ENCODE results near the gene CCNC. TPM values are rescaled to one million over a fixed set of nuclear protein-coding genes. Genes with fewer than 3 reads are reported as not detected.
"Not testable (repeated sequence)": the region's sequence is repeated elsewhere in the genome, so short reads cannot be mapped to it uniquely, and the experiment has no call there.

CCNC gene
- total and polyA plus RNA-seq, 8 donors, result 1.2 to 158 (median 54.5) TPM

DNA sequence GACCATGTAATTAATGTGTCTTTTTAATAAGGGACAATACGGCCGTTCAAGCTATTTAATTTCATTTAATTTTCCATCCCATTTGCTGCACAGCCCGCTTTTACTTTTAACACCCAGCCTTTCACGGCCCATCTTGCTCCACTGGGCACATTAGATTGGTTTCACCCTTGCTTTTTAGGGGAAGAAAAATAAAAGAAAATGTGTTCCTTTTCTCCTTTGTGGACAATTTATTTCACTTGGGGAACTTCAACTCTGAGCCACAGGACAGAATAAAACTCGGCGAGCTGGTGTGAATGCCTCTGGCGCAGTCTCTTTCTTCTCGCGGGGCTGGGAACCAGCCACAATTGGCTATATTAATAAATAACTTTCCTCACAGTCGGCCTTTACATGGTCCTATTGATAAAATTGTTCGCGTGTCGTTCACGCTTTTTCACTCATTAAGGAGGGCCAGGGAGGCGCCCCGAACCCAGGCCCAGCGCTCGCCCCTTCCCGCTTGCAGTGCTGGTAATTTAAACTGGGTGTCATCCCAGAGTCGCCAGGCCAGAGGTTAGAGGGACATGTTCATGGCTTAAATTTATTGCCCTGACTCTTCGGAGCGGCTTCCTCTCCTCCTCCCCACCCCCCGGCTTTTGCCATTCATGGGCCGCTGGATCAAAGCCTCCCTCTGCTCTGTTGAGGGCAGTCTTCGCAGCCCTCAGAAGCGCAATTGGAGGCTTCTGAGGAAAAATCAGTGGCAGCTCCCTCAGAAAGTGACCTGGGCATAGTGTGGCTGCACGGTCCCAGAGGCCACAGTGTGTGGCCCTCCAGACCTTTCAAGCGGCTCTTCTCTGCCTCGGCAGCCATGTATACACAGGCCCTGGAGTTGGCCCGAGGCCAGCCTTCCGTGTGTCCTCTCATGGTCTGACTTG lies 36.0 kb upstream of the CCNC start:
- WGBS, 5 donors, result 11 to 16% (median 13%) methylated on average over 26 to 31 of the region's 31 CpGs
- Histone ChIP-seq H3K27ac (no peak overlapping the region), H3K4me1 (peaks cover 16 to 55% (median 42%) of the 10 kb centered on the region in 4 donors), H3K4me3 (peak overlapping the region in 3 of 4 donors; percentile 29 to 51 (median 36)), H3K27me3 (peaks cover 59 to 100% (median 96%) of the 10 kb centered on the region in 3 donors), H3K36me3 (no peaks in the 10 kb centered on the region), H3K9me3 (no peaks in the 10 kb centered on the region)
- TF ChIP-seq EP300 (IDR thresholded peaks at IDR 0.05) (no peak), POLR2A (IDR thresholded peaks at IDR 0.05) (no peak), POLR2AphosphoS5 (IDR thresholded peaks at IDR 0.05) (no peak)
- TF ChIP-seq, protein P1, sequence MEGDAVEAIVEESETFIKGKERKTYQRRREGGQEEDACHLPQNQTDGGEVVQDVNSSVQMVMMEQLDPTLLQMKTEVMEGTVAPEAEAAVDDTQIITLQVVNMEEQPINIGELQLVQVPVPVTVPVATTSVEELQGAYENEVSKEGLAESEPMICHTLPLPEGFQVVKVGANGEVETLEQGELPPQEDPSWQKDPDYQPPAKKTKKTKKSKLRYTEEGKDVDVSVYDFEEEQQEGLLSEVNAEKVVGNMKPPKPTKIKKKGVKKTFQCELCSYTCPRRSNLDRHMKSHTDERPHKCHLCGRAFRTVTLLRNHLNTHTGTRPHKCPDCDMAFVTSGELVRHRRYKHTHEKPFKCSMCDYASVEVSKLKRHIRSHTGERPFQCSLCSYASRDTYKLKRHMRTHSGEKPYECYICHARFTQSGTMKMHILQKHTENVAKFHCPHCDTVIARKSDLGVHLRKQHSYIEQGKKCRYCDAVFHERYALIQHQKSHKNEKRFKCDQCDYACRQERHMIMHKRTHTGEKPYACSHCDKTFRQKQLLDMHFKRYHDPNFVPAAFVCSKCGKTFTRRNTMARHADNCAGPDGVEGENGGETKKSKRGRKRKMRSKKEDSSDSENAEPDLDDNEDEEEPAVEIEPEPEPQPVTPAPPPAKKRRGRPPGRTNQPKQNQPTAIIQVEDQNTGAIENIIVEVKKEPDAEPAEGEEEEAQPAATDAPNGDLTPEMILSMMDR (IDR thresholded peaks at IDR 0.05), result no peak
- intact Hi-C loops (cut with DNase I; ENCODE audit: low total_unique reads), result no loop called here
- DNase-seq, result no peak

DNA sequence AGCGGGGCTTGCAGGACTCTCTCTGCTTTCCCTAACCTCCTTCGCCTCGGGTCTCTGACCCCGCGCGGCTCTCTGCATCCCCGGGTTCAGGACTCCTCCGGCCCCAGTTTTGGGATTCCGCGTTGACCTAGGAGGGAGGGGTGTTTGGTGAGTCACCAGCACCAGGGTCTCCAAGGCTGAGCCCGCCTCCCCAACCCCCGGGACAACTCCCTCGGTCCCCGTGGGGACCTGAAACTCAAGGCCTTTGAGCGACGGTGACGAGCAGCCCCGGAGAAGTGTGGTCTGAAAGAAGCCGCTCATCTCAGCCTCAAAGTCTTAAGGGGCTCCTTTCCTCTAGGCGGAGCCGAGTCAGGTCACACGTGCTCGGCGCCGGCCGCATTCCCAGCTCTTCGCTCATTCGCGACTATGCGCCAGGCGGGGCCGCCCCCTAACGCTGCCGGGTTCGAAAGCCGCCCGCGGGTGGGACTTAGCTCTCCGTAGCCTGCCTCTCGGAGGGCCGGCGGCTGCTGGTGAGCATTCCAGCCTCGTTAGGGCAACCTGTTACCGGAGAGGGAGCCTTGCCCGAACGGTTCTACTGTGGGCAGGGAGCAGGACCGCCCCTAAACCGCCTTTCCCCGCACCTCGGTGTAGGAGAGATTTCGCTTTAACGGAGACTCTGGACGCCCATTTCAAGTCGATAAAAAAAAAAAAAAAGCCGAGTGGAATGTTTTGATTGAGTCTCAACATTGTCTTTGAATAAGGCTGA lies 35.1 kb upstream of the CCNC start:
- WGBS, 5 donors, result 1 to 9% (median 6%) methylated on average over 19 to 55 of the region's 55 CpGs
- Histone ChIP-seq H3K27me3 (peaks cover 55 to 100% (median 91%) of the 10 kb centered on the region in 3 donors), H3K4me3 (peak overlapping the region; percentile 24 to 51 (median 32)), H3K36me3 (no peaks in the 10 kb centered on the region), H3K27ac (no peak overlapping the region), H3K4me1 (peaks cover 16 to 55% (median 42%) of the 10 kb centered on the region in 4 donors), H3K9me3 (no peaks in the 10 kb centered on the region)
- peak in 1 of 2 donors; percentile 71 for DNase-seq
- no peak for TF ChIP-seq EP300 (IDR thresholded peaks at IDR 0.05)
- TF ChIP-seq POLR2A (IDR thresholded peaks at IDR 0.05), result no peak
- no peak for TF ChIP-seq POLR2AphosphoS5 (IDR thresholded peaks at IDR 0.05)
- TF ChIP-seq, protein P1 (IDR thresholded peaks at IDR 0.05), result no peak
- intact Hi-C loops (cut with DNase I; ENCODE audit: low total_unique reads), result no loop called here

DNA sequence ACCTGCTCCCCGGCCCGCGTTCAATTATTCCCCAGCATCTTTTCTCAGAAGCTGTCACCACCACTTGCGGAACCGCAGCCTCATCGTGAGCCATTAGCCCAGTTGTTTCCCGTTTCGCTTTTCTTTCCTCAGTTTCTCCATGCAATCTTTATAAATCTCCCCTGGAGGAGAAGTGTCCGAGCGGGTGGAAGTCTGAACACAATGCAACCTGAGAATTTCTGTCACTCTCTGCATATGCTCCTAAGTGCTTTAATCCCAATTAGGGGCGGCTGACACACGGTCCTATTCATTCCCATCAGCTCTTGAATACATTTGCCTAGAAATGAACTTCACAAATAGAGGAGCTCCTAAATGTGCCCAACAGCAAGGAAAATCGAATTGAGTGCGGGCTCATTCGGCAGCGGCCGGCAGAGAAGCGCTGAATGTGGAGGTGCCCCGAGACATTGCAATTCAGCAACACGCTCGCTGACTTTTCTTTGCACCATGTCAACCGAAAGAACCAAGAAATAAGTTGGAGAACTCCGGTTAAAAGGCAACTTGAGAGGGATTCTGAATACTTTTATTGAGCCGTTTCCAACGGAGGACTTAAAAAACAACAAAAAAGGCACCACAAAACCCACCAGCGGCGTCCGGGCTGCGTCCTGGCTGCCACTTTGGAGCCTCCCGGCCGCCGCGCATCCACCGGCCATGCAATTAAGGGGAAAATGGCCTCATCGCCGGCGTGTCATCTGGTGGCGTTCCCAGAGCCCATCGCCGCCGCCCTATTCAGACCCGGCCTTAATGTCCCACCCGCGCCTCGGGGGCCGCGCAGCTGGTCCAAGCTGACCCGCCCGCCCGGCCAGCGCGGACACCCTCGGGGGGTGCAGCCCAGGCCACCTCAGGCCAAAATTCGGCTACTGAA lies 34.3 kb upstream of the CCNC start:
- H3K27ac ChIP-seq, result no peak overlapping the region
- H3K9me3 ChIP-seq, result no peaks in the 10 kb centered on the region
- H3K27me3 ChIP-seq, result peaks cover 46 to 100% (median 91%) of the 10 kb centered on the region in 3 donors
- H3K4me3 ChIP-seq, result peak overlapping the region; percentile 7 to 51 (median 32)
- no peak for DNase-seq
- H3K36me3 ChIP-seq, result no peaks in the 10 kb centered on the region
- 7 to 8% (median 7%) methylated on average over 42 to 54 of the region's 54 CpGs for WGBS, 5 donors
- intact Hi-C loops (cut with DNase I; ENCODE audit: low total_unique reads), result no loop called here
- no peak for TF ChIP-seq POLR2A (IDR thresholded peaks at IDR 0.05)
- TF ChIP-seq, protein P1 (IDR thresholded peaks at IDR 0.05), result no peak
- no peak for TF ChIP-seq POLR2AphosphoS5 (IDR thresholded peaks at IDR 0.05)
- TF ChIP-seq EP300 (IDR thresholded peaks at IDR 0.05), result no peak
- peaks cover 16 to 48% (median 40%) of the 10 kb centered on the region in 4 donors for H3K4me1 ChIP-seq

DNA sequence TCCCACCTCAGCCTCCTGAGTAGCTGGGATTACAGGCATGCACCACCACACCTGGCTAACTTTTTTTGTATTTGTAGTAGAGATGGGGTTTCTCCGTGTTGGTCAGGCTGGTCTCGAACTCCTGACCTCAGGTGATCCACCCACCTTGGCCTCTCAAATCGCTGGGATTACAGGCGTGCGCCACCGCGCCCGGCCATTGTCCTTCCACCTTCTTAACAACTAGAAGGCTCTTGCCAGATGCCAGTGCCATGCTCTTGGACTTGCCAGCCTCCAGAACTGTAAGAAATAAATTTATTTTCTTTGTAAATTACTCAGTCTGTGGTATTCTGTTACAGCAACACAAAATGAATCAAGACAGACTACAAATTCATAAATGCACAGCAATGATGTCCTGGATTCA lies 26.2 kb upstream of the CCNC start:
- H3K4me3 ChIP-seq; H3K36me3 ChIP-seq; intact Hi-C loops (cut with DNase I; ENCODE audit: low total_unique reads); H3K27ac ChIP-seq; DNase-seq: not testable (repeated sequence)
- H3K4me1 ChIP-seq, result peaks cover 9 to 19% (median 12%) of the 10 kb centered on the region in 4 donors
- H3K27me3 ChIP-seq, result peaks cover 14 to 100% (median 73%) of the 10 kb centered on the region in 3 donors
- WGBS, 5 donors, result 63 to 77% (median 75%) methylated on average over 8 of the region's 8 CpGs
- H3K9me3 ChIP-seq, result peaks cover 3 to 19% (median 11%) of the 10 kb centered on the region in 4 donors
